ENCODE data around the gene DOCK6. TPM values are rescaled to one million over a fixed set of nuclear protein-coding genes. Genes with fewer than 3 reads are reported as not detected.

DOCK6 gene
- total RNA-seq, 1 experiment from 2014 or later: 29.4 TPM

DNA sequence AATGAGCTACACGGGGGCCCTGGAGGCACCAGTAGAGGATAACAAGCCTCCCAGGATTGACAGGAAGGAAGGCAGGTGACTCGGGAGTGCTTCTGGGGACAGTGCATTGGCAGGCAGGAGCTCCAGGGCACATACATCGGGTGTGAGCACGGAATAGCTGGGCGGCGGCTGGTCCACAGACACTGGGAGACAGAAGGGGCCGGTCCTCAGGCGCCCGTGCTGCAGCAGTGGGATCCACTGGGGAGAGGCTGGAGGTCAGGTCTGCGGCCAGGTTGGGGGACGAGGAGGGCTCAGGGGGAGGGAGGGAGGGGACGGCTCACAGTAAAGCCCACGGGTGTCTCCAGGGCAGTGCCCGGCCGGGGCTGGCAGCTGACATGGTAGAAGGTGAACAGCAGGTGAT lies 25.0 kb downstream of the DOCK6 start:
- H3K9ac ChIP-seq (ENCODE audit: low read length): no peak overlapping the region
- no peaks in the 10 kb centered on the region for H3K9me2 ChIP-seq (replicated peaks; ENCODE audit: low read length)
- ChIA-PET POLR2A (ENCODE audit: unreplicated experiment) (no interaction called here), CTCF (no interaction called here)
- H3F3A ChIP-seq (ENCODE audit: low read length, unreplicated experiment): no peaks in the 10 kb centered on the region
- BruUV-seq (replicated peaks): no TSS peak
- H3K27me3 ChIP-seq (ENCODE audit: low read length): no peaks in the 10 kb centered on the region
- no peak overlapping the region for H2AFZ ChIP-seq (ENCODE audit: low read length)
- no peak overlapping the region for H3K4me2 ChIP-seq (ENCODE audit: low read length)
- DNase-seq (no peak), ATAC-seq (0 out of 2 replicates have a peak, but pooled peaks have one; percentile 21)
- no peak for TF ChIP-seq EZH2 (IDR thresholded peaks at IDR 0.05; ENCODE audit: low read length, unreplicated experiment)
- TF ChIP-seq, protein P1, sequence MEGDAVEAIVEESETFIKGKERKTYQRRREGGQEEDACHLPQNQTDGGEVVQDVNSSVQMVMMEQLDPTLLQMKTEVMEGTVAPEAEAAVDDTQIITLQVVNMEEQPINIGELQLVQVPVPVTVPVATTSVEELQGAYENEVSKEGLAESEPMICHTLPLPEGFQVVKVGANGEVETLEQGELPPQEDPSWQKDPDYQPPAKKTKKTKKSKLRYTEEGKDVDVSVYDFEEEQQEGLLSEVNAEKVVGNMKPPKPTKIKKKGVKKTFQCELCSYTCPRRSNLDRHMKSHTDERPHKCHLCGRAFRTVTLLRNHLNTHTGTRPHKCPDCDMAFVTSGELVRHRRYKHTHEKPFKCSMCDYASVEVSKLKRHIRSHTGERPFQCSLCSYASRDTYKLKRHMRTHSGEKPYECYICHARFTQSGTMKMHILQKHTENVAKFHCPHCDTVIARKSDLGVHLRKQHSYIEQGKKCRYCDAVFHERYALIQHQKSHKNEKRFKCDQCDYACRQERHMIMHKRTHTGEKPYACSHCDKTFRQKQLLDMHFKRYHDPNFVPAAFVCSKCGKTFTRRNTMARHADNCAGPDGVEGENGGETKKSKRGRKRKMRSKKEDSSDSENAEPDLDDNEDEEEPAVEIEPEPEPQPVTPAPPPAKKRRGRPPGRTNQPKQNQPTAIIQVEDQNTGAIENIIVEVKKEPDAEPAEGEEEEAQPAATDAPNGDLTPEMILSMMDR (conservative IDR thresholded peaks at IDR 0.05; ENCODE audit: low read depth, low read length): no peak
- TF ChIP-seq EZH2phosphoT487 (IDR thresholded peaks at IDR 0.05; ENCODE audit: borderline replicate concordance, low read length): no peak
- H3K36me3 ChIP-seq (ENCODE audit: low read depth, low read length): peaks cover 5% of the 10 kb centered on the region
- no peaks in the 10 kb centered on the region for H3K9me3 ChIP-seq (ENCODE audit: low read length)
- no peaks in the 10 kb centered on the region for H4K20me1 ChIP-seq (ENCODE audit: low read length)
- no peak overlapping the region for H3K27ac ChIP-seq (ENCODE audit: low read length)
- no peaks in the 10 kb centered on the region for H3K79me2 ChIP-seq (ENCODE audit: low read length)
- intact Hi-C loops (cut with micrococcal nuclease): no loop called here
- no peak overlapping the region for H3K4me3 ChIP-seq (ENCODE audit: low read length)
- H3K4me1 ChIP-seq (ENCODE audit: insufficient read depth, low read length): no peaks in the 10 kb centered on the region

DNA sequence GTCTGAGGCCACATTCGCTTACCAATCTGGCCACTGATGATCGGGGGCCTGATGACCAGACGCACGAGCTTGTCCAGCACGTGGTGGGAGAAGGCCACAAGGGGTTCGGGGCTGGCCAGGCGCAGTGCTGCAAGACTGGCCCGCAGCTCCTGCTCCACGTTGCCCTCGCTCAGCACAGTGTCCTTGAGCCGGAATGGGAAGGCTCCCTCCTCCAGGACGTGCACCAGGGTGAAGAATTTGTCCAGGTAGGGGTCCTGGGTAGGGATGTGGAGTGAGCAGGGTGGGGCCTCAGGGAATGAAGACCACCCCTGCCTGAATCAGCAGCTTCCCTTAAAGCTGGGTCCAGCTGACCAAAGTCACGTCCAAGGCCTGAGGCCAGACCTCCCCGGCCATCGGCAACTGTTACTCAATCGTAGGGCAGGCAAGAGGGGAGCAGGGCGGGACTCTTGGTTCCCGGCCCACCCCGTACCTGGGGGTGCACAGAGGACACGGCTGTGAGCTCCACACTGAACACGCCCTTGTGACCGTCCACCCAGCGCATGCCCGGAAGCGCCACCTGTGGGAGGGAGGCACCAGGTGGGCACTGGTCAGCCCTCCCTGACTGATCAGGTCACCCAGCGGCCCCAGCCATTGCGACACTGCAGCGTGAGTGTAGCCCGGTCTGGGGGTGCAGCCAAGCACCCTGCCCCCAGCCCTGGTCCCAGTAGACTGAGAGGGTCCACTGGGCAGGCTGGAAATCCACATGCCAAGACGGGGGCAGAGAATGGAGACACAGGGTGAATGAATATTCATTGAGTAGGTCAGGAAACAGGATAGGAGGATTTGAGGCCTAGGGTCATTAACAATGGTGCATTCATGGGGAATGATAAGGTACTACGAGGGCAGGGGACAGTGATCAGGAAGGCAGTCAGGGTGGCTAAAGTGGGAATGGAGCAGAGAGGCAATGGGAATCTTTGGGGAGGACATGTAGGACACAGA lies 25.7 kb downstream of the DOCK6 start:
- Histone ChIP-seq H4K20me1 (ENCODE audit: low read length) (no peaks in the 10 kb centered on the region), H3K27ac (ENCODE audit: low read length) (no peak overlapping the region), H3K79me2 (ENCODE audit: low read length) (no peaks in the 10 kb centered on the region), H3K4me2 (ENCODE audit: low read length) (no peak overlapping the region), H3K4me1 (ENCODE audit: insufficient read depth, low read length) (no peaks in the 10 kb centered on the region), H3K9me2 (replicated peaks; ENCODE audit: low read length) (no peaks in the 10 kb centered on the region), H3K4me3 (ENCODE audit: low read length) (no peak overlapping the region), H3F3A (ENCODE audit: low read length, unreplicated experiment) (no peaks in the 10 kb centered on the region), H2AFZ (ENCODE audit: low read length) (no peak overlapping the region), H3K9ac (ENCODE audit: low read length) (no peak overlapping the region), H3K27me3 (ENCODE audit: low read length) (no peaks in the 10 kb centered on the region), H3K36me3 (ENCODE audit: low read depth, low read length) (peaks cover 5% of the 10 kb centered on the region), H3K9me3 (ENCODE audit: low read length) (no peaks in the 10 kb centered on the region)
- no peak for ATAC-seq
- ChIA-PET POLR2A (ENCODE audit: unreplicated experiment) (no interaction called here), CTCF (no interaction called here)
- no peak for DNase-seq
- TF ChIP-seq EZH2 (IDR thresholded peaks at IDR 0.05; ENCODE audit: low read length, unreplicated experiment) (no peak), EZH2phosphoT487 (IDR thresholded peaks at IDR 0.05; ENCODE audit: borderline replicate concordance, low read length) (no peak)
- TF ChIP-seq, protein P1 (conservative IDR thresholded peaks at IDR 0.05; ENCODE audit: low read depth, low read length): no peak
- no TSS peak for BruUV-seq (replicated peaks)
- intact Hi-C loops (cut with micrococcal nuclease): no loop called here

Measured in PC-3 (cell line).